ENCODE results near the gene TRAPPC6A.
A peak's percentile ranks its signal among the peaks of the same experiment; 100 is the strongest.

The TRAPPC6A gene

GRCh38 chr19:45179072-45179891, 1.2 kb upstream of the TRAPPC6A start:
- peak; percentile 51 for DNase-seq (ENCODE audit: low spot score)
- TF ChIP-seq CTCF (IDR thresholded peaks at IDR 0.05; ENCODE audit: borderline replicate concordance, control extremely low read depth, extremely low read depth, insufficient read depth, missing control alignments) = no peak
- in situ Hi-C loops (cut with MboI; ENCODE audit: low sequenced_read_pairs, unreplicated experiment) = no loop called here

GRCh38 chr19:45178262-45179071, 430 bp upstream of the TRAPPC6A start, which contains the start of gene BLOC1S3:
BLOC1S3 (plus strand) TSS chr19:45178784; CDS start chr19:45179297, 513 bp downstream.
- TF ChIP-seq CTCF (IDR thresholded peaks at IDR 0.05; ENCODE audit: borderline replicate concordance, control extremely low read depth, extremely low read depth, insufficient read depth, missing control alignments) = peak; percentile 8
- in situ Hi-C loops (cut with MboI; ENCODE audit: low sequenced_read_pairs, unreplicated experiment) = no loop called here
- DNase-seq (ENCODE audit: low spot score) = peak; percentile 98

GRCh38 chr19:45175515-45176345, 2.3 kb downstream of the TRAPPC6A start:
- DNase-seq (ENCODE audit: low spot score) = no peak
- in situ Hi-C loops (cut with MboI; ENCODE audit: low sequenced_read_pairs, unreplicated experiment) = no loop called here
- TF ChIP-seq CTCF (IDR thresholded peaks at IDR 0.05; ENCODE audit: borderline replicate concordance, control extremely low read depth, extremely low read depth, insufficient read depth, missing control alignments) = no peak

- in situ Hi-C loops (cut with MboI; ENCODE audit: low sequenced_read_pairs, unreplicated experiment) = no loop called here
- no peak for TF ChIP-seq CTCF (IDR thresholded peaks at IDR 0.05; ENCODE audit: borderline replicate concordance, control extremely low read depth, extremely low read depth, insufficient read depth, missing control alignments)
Measured at GRCh38 chr19:45173816-45174215, 4.2 kb downstream of the TRAPPC6A start.

GRCh38 chr19:45172611-45173208, 5.3 kb downstream of the TRAPPC6A start:
- no peak for DNase-seq (ENCODE audit: low spot score)
- TF ChIP-seq CTCF (IDR thresholded peaks at IDR 0.05; ENCODE audit: borderline replicate concordance, control extremely low read depth, extremely low read depth, insufficient read depth, missing control alignments) = no peak
- in situ Hi-C loops (cut with MboI; ENCODE audit: low sequenced_read_pairs, unreplicated experiment) = no loop called here

More at GRCh38 chr19:45173816-45174215, 4.2 kb downstream of the TRAPPC6A start:
- DNase-seq (ENCODE audit: low spot score) = no peak
